ENCODE results near the gene IFIH1.
A peak's percentile ranks its signal among the peaks of the same experiment; 100 is the strongest.

Gene IFIH1

DNA sequence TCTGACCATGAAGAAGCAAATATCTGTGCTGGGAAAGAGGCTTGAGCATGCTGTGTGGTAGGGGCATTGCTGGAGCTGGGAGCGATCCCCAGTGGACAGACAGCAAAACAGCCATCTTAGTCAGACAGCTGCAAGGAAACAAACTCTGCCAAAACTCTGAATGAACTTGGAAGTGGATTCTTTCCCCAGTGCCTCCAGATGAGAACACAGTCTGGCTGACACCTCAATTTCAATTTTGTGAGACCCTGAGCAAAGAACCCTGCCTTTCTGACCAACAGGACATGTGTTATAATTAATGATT is 52.1 kb downstream of the IFIH1 start:
- in situ Hi-C loops (cut with HindIII; ENCODE audit: low pct_ligation_motif_present, low pct_unique_long_range_greater_than_20kb, low sequenced_read_pairs) = no loop called here
- no peak for DNase-seq

DNA sequence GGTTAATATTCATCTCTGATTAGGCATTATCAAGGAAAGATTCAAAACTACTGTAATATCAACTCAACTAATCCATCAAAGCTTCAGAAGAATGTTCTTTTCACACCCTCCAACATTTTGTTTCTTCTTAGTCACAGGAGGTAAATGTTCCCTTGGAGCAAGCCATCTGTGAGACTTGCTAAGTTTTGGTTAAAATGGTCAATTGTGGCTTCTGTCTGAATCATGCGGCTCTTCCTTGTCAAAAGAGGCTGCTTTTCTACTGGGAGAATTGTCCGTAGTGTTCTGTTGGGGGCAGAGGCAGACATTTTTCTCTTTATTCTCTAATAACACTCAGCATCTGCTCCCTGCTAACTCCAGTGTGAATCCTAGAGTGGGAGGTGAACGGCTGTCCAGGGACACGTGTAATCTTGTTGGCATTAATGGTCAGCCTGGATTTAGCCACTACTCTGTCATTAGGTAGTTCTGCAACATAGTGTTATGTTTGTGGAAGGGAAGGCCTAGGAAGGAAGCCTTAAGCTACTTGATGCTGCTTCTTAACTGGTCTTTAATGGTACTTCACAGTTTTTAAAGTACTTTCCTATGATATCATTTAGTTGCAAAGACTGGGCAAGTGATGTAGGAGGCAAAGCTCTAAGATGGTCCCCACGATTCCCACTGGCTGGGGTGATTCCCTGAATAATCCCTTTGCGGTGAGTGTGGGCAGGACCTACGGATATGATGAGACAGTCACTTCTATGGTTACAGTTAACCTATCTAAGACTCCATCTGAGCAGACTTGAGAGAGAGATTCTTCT is 52.6 kb downstream of the IFIH1 start:
- in situ Hi-C loops (cut with HindIII; ENCODE audit: low pct_ligation_motif_present, low pct_unique_long_range_greater_than_20kb, low sequenced_read_pairs) = no loop called here
- DNase-seq = no peak

GRCh38 chr2:162261032-162261945 is 57.2 kb downstream of the IFIH1 start:
- in situ Hi-C loops (cut with HindIII; ENCODE audit: low pct_ligation_motif_present, low pct_unique_long_range_greater_than_20kb, low sequenced_read_pairs) = no loop called here
- peak; percentile 10 for DNase-seq

DNA sequence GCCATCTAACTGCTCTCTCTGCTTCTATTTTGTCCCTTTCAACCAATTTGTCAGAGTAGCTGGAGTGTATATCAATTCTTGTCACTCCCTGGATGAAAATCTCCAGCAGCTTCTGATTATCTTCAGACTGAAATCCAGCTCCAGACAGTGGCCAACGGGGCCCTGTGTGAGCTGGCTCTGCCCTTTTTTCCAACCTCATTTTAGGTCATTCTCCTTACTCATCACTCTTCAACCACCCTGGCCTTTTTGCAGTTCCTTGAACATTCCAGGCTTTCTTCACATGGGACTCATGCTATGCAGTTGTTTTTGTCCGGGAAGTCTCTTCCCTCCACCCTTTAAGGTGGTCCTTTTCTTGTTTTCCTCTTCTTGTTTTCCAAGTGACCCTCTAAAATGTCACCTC is 59.8 kb downstream of the IFIH1 start:
- DNase-seq = no peak
- in situ Hi-C loops (cut with HindIII; ENCODE audit: low pct_ligation_motif_present, low pct_unique_long_range_greater_than_20kb, low sequenced_read_pairs) = no loop called here

DNA sequence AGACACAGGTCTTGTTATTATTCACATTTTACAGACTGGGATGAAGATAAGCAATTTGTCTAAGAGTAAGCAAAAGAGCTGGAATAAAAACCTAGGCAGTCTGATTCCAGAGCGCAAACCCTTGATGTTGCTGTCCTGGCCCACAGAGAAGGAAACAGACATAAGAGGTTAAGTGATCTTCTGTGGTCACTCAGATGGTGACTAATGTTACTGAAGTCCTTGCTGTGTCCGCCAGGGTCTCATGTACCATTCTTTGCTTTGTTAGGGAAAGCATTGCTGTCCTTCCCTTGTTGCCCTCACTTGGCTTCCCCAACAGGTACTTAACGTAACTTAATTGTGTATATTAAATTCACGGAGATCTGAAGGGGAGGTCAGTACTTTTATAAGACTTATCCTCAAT is 60.3 kb downstream of the IFIH1 start:
- no peak for DNase-seq
- in situ Hi-C loops (cut with HindIII; ENCODE audit: low pct_ligation_motif_present, low pct_unique_long_range_greater_than_20kb, low sequenced_read_pairs) = no loop called here

DNA sequence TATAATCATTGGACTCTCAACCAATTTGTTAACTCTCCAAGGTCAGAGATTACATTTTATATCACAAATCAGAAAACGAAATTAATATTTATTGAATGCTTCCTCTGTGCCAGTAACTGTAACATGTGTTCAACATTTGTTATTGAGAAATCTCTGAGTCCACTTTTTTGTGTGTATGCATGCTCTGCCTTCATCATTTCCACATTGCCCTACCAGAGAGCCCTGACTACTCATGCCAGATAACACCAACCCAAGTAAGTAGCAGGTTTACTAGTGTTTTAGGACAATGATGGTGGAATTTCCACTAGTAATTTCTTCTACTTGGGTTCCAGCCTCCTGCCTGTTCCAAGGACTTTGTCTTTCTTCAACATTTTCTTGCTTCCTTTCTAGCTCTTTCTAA is 61.1 kb downstream of the IFIH1 start:
- no peak for DNase-seq
- in situ Hi-C loops (cut with HindIII; ENCODE audit: low pct_ligation_motif_present, low pct_unique_long_range_greater_than_20kb, low sequenced_read_pairs) = no loop called here

- in situ Hi-C loops (cut with HindIII; ENCODE audit: low pct_ligation_motif_present, low pct_unique_long_range_greater_than_20kb, low sequenced_read_pairs) = no loop called here
- DNase-seq = no peak
Measured at GRCh38 chr2:162256591-162256991, 61.9 kb downstream of the IFIH1 start.

GRCh38 chr2:162254236-162254871 is 64.1 kb downstream of the IFIH1 start:
- in situ Hi-C loops (cut with HindIII; ENCODE audit: low pct_ligation_motif_present, low pct_unique_long_range_greater_than_20kb, low sequenced_read_pairs) = no loop called here

DNA sequence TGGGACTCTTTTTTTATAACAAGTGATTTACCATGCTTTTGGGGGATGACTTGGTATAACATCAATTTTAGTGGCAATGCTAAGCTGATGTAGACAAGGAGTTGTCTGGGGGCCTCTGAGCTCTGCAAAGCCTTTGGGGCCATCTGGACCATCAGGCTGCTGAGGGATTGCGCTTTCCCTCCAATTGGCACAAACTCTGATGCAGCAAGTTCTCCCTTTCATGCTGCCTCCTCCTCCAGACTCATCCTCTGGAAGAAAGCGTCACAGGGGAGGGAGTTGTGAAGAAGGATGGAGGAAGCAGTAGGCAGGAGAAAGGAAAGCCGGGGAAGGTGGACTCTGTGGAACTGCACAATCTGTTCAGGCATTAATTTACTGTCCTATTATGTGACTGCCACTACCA is 65.0 kb downstream of the IFIH1 start:
- in situ Hi-C loops (cut with HindIII; ENCODE audit: low pct_ligation_motif_present, low pct_unique_long_range_greater_than_20kb, low sequenced_read_pairs) = no loop called here
- DNase-seq = no peak

More at GRCh38 chr2:162254236-162254871, 64.1 kb downstream of the IFIH1 start:
- DNase-seq = no peak

DNA sequence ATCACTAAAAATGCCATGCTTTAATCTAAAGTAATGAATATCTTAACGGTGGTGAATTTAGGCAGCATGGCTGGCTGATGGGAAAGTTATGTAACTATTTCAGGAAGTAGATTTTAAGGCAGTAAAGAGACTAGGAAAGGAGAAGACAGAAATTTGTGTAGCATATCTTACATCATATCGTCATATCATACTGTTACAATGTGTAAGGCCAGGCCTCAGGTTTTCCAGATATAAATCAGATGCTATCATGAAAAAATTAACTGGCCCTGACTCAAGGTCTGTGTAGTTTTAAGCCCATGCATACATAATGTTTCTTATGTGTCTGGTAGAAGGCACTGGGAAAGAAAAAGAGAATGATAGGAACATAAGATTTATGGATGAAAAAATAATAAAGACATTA is 66.3 kb downstream of the IFIH1 start:
- in situ Hi-C loops (cut with HindIII; ENCODE audit: low pct_ligation_motif_present, low pct_unique_long_range_greater_than_20kb, low sequenced_read_pairs) = no loop called here
- no peak for DNase-seq

DNA sequence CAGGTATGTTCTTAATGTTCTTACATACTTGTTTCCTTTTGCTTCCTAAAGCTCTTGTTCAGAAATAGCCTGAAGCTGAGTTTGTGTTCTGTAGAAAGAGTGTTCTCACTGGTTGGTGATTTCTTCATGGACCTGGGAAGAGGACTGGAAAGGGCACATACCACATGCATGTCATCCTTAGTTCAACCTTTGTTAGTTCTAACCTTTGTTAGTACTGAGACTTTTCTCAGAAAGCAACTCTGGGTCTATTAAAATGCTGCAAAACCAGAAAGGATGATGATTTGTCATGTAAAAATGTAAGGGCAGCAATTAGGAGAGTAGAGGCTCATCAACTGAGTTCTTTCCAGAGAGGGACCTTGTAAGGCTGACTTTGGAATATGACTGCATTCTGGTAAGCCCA is 72.7 kb downstream of the IFIH1 start:
- in situ Hi-C loops (cut with HindIII; ENCODE audit: low pct_ligation_motif_present, low pct_unique_long_range_greater_than_20kb, low sequenced_read_pairs) = no loop called here
- no peak for DNase-seq

DNA sequence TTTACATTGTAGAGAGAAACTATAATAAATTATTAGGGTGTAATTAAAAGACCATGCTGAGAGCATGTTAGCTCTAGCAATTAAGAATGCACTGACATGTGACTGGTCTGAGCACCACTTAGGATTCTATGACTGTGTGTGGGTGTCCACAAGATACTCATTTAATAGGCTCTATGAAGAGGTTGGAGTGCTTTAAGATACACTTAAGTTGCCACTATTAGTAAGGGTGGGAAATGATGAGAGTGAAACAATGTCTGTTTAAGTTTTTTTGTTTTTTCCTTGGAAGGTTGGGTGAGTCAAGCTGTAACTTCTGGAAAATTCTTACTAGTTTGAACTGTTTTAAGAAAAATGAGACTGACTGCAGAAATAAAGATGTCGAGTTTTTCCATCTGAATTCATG is 73.4 kb downstream of the IFIH1 start:
- in situ Hi-C loops (cut with HindIII; ENCODE audit: low pct_ligation_motif_present, low pct_unique_long_range_greater_than_20kb, low sequenced_read_pairs) = no loop called here
- DNase-seq = no peak

DNA sequence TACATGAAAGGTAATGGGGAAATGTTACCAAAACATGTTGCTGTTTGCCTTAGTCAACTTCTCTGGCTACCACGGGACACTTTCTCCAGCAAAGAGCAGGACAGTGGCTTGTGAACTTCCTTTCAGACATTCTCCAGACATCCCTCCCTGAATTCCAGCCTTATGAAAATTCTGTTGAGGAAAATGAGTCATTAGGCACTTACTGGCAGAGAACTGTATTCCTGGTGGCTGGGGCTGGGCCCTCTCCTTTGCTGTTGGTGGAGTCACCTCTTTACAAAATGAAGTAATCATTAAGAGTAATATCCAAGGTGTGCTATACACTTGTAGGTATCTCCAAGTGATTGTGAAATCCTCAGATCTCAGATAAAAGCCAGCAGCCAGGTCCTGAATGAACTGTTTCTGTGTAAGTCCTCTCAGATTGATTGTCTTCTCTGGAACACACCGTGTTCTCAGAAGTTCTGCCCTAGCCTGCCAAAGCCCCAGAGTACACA is 73.9 kb downstream of the IFIH1 start:
- peak; percentile 69 for DNase-seq
- in situ Hi-C loops (cut with HindIII; ENCODE audit: low pct_ligation_motif_present, low pct_unique_long_range_greater_than_20kb, low sequenced_read_pairs) = no loop called here

DNA sequence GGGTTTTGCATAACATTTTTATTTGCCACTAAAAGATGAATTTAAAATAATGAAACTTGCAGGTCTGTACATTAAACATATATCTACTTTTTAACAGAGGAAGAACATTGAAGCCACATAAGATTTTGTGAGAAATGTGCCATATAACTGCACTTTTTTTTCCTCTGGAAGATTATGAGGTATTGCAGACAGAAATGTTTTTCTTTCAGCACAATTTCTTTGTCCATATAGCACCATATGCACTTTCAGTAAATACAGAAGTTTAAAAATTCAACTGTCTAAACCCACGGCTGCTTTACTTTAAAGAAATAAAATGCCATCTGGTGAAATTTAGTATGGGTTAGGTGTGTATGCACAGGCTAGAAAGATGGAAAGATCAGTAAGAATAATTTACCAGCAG is 74.8 kb downstream of the IFIH1 start:
- no peak for DNase-seq
- in situ Hi-C loops (cut with HindIII; ENCODE audit: low pct_ligation_motif_present, low pct_unique_long_range_greater_than_20kb, low sequenced_read_pairs) = no loop called here

- DNase-seq = no peak
- in situ Hi-C loops (cut with HindIII; ENCODE audit: low pct_ligation_motif_present, low pct_unique_long_range_greater_than_20kb, low sequenced_read_pairs) = no loop called here
Measured at GRCh38 chr2:162243294-162243693, 75.2 kb downstream of the IFIH1 start, which contains the start of gene FAP. FAP (minus strand) TSS chr2:162243445; CDS start chr2:162243327, 118 bp downstream.

GRCh38 chr2:162242586-162243280 is 75.8 kb downstream of the IFIH1 start:
- no peak for DNase-seq
- in situ Hi-C loops (cut with HindIII; ENCODE audit: low pct_ligation_motif_present, low pct_unique_long_range_greater_than_20kb, low sequenced_read_pairs) = no loop called here

DNA sequence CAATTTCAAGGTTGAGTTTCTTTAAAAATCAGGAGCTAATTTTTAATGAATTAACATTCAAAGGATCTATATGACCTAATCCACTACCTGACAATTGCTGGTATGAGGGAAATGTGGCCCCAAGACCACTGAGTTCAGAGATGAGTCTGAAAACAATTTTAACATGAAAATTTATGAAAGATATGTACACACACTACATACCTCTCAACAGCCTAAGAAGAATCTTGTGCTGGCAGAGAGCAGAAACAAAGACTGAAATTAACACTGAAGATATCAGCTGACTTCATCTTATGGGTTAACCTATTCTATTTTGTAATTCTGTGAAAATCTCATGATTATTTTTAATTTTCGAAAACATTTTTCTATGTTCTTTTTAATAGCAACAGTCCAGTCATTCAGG is 76.9 kb downstream of the IFIH1 start:
- DNase-seq = no peak
- in situ Hi-C loops (cut with HindIII; ENCODE audit: low pct_ligation_motif_present, low pct_unique_long_range_greater_than_20kb, low sequenced_read_pairs) = no loop called here

DNA sequence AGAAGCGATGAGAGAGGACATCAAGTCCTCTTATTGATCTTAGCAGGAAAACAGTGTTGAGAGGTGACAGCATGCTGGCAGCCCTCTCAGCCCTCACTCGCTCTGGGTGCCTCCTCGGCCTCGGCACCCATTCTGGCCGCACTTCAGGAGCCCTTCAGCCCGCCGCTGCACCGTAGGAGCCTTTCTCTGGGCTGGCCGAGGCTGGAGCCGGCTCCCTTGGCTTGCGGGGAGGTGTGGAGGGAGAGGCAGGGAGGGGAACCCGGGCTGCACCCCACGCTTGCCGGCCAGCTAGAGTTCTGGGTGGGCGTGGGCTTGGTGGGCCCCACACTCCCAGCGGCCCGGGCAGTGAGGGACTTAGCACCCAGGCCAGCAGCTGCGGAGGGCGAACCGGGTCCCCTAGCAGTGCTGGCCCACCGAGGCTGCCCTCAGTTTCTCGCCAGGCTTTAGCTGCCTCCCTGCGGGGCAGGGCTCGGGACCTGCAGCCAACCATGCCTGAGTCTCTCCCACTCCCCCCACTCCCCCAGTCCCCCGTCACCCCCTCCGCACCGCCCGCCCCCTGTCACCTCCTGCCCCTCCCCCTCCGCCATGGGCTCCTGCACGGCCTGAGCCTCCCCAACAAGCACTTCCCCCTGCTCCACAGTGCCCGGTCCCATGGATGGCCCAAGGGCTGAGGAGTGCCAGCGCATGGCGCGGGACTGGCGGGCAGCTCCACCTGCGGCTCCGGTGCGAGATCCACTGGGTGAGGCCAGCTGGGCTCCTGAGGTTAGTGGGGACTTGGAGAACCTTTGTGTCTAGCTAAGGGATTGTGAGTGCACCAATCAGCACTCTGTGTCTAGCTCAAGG is 83.6 kb downstream of the IFIH1 start:
- in situ Hi-C loops (cut with HindIII; ENCODE audit: low pct_ligation_motif_present, low pct_unique_long_range_greater_than_20kb, low sequenced_read_pairs) = no loop called here

More for the DNA sequence above, 83.6 kb downstream of the IFIH1 start:
- DNase-seq = no peak

Data from ACHN (cell line).